Stimulated activated CD4-positive, alpha-beta T cell treated with anti-CD3 and anti-CD28 coated beads, Interleukin-1b, Interleukin-23, amount 100 ng/mL, for 4 hours (primary cell): ENCODE measurements around the gene PRSS21.
A peak's percentile ranks its signal among the peaks of the same experiment; 100 is the strongest.

Source experiments
- DNase-seq, 2 donors: peaks; one replicate each; pipeline ENCODE4 v3.0.0-alpha.2; 2020; ENCODE audit warnings: low read depth in 2 of 2

PRSS21 gene

GRCh38 chr16:2806286-2806685 lies 10.8 kb upstream of the PRSS21 start:
- no peak for DNase-seq

- no peak for DNase-seq
Measured at GRCh38 chr16:2808181-2808580, 8.9 kb upstream of the PRSS21 start.

GRCh38 chr16:2809149-2809760 lies 7.8 kb upstream of the PRSS21 start:
- DNase-seq: no peak

GRCh38 chr16:2810651-2811050 lies 6.4 kb upstream of the PRSS21 start:
- DNase-seq: no peak

- DNase-seq: no peak
Measured at GRCh38 chr16:2811703-2812471, 5.2 kb upstream of the PRSS21 start.

GRCh38 chr16:2813771-2814221 lies 3.2 kb upstream of the PRSS21 start:
- DNase-seq: no peak

- DNase-seq: no peak
Measured at GRCh38 chr16:2814551-2815298, 2.3 kb upstream of the PRSS21 start.

- DNase-seq: no peak
Measured at GRCh38 chr16:2815299-2815771, 1.7 kb upstream of the PRSS21 start.

GRCh38 chr16:2817340-2818271 lies 569 bp downstream of the PRSS21 start:
- peak in 1 of 2 donors; percentile 14 for DNase-seq

- no peak for DNase-seq
Measured at GRCh38 chr16:2818272-2818876, 1.3 kb downstream of the PRSS21 start.

GRCh38 chr16:2819179-2819938 lies 2.3 kb downstream of the PRSS21 start:
- DNase-seq: no peak

- DNase-seq: no peak
Measured at GRCh38 chr16:2819939-2820835, 3.1 kb downstream of the PRSS21 start.

- DNase-seq: no peak
Measured at GRCh38 chr16:2820836-2821486, 3.9 kb downstream of the PRSS21 start.

GRCh38 chr16:2821487-2822157 lies 4.6 kb downstream of the PRSS21 start:
- no peak for DNase-seq

- no peak for DNase-seq
Measured at GRCh38 chr16:2822158-2822495, 5.1 kb downstream of the PRSS21 start.

- no peak for DNase-seq
Measured at GRCh38 chr16:2822496-2822895, 5.5 kb downstream of the PRSS21 start.

GRCh38 chr16:2824626-2825025 lies 7.6 kb downstream of the PRSS21 start:
- no peak for DNase-seq

GRCh38 chr16:2825049-2825742 lies 8.2 kb downstream of the PRSS21 start:
- no peak for DNase-seq
